ENCODE measurements around the gene DTNBP1.

DTNBP1 gene

DNA sequence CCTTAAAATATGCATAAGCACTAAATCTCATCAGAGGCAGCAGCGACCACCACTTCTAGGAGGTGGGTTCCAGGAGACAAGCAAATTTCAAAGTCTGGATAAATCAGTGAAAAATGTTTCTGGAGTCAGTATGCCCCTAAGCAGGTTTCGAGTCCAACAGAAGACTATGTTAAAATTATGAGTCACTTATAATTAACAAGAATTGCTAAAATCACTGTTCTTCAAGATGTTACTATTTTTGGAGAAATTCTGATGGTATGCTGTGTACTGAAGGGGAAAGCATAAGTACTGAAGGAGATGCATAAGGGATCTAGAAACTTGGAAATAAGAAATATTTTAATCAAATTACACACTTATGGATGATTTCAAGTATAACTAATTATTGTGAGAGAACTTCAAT lies 58.0 kb downstream of the DTNBP1 start:
- Histone ChIP-seq H3K4me1 (ENCODE audit: insufficient read depth, low read length) (no peaks in the 10 kb centered on the region), H3K27me3 (ENCODE audit: control insufficient read depth in 1 of 2, insufficient read depth in 2 of 2, low read length in 2 of 2) (no peaks in the 10 kb centered on the region), H3K36me3 (ENCODE audit: insufficient read depth, low read length) (peaks cover 8% of the 10 kb centered on the region), H3K9ac (ENCODE audit: low read length) (no peak overlapping the region), H3K4me3 (ENCODE audit: low read depth in 1 of 2, low read length in 2 of 2) (no peak overlapping the region), H3K9me3 (ENCODE audit: low read length) (no peaks in the 10 kb centered on the region), H3K27ac (ENCODE audit: low read depth, low read length) (no peak overlapping the region)

DNA sequence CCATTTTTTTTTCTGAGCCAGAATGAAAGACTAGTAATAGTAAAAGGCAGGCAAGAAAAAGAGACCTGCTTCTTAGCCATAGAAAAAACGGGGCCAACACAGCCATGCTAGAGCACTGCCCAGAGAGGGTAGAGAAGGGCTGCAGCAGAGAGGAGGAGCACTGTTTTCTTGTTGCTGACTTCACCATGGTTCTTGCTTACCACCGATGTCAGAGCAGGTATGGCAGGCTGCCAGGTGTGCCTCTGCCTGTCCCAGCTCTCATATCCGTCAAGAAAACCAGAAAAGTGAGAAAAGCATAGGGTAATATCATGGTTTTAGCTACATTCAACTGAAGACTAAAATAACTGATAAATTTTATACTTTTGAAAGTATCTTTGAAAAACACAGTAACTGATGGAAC lies 60.7 kb downstream of the DTNBP1 start:
- no peak overlapping the region for H3K4me3 ChIP-seq (ENCODE audit: low read depth in 1 of 2, low read length in 2 of 2)
- no peak overlapping the region for H3K9ac ChIP-seq (ENCODE audit: low read length)
- H3K27ac ChIP-seq (ENCODE audit: low read depth, low read length): no peak overlapping the region
- no peaks in the 10 kb centered on the region for H3K4me1 ChIP-seq (ENCODE audit: insufficient read depth, low read length)
- no peaks in the 10 kb centered on the region for H3K9me3 ChIP-seq (ENCODE audit: low read length)
- H3K27me3 ChIP-seq (ENCODE audit: control insufficient read depth in 1 of 2, insufficient read depth in 2 of 2, low read length in 2 of 2): no peaks in the 10 kb centered on the region
- H3K36me3 ChIP-seq (ENCODE audit: insufficient read depth, low read length): peaks cover 4% of the 10 kb centered on the region

DNA sequence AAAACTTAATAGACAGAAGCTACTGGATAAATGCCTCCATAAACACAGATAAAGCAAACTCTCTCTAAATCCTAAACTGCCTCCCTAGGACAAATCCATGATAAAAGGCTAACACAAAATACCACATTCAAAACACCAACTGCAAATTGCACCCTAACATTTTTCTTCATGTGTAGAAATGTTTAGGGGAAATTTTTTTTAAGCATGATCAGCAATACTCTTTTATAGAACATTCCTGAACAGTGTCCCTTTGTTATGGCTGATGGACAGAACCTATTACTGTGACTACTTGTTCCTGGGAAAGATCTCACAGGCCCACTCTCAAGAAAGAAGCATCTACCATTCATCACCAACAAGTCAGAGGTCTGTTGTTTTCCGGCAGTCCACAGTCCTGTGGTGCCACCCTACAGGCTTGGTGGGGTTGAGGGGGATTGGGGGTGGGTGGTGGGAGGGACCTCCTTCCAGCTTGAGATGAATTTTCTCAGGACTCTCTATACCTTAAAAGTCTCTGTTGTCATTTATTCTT lies 64.5 kb downstream of the DTNBP1 start:
- Histone ChIP-seq H3K9ac (ENCODE audit: low read length) (no peak overlapping the region), H3K9me3 (ENCODE audit: low read length) (no peaks in the 10 kb centered on the region), H3K36me3 (ENCODE audit: insufficient read depth, low read length) (peaks cover 4% of the 10 kb centered on the region), H3K4me1 (ENCODE audit: insufficient read depth, low read length) (peaks cover 9% of the 10 kb centered on the region), H3K27me3 (ENCODE audit: control insufficient read depth in 1 of 2, insufficient read depth in 2 of 2, low read length in 2 of 2) (no peaks in the 10 kb centered on the region), H3K4me3 (ENCODE audit: low read depth in 1 of 2, low read length in 2 of 2) (no peak overlapping the region), H3K27ac (ENCODE audit: low read depth, low read length) (no peak overlapping the region)

DNA sequence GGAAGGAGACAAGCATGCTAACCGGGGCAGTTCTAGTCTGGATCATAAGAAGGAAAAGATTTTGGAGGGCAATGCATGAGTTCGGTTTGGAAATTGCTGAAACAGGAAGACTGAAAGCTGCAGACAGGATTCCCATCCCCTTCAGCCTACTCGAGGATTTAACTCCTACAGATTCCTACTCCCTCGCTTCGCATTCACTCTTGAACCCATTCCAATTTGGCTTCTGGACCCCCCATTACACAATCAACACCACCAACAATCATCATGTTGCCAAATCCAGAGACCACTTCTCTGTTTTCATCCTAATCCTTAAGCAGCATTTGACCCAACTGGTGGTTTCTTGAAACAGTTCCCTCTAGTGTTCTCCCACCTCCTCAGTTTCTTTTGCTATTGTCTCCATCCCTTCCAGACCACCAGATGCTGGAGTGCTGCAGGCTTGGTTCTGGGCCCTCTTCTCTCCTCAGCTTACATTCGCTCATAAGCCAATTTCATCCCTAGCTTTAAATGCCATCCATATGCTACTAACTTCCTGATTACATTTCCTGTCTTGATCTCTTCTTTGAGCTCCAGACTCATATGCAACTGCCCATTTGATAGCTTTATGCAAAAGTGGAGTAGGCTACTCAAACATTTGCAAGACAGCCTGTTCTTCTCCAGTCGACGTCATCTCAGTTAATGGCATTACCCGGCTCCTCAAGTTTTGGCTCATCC lies 66.5 kb downstream of the DTNBP1 start:
- Histone ChIP-seq H3K4me3 (ENCODE audit: low read depth in 1 of 2, low read length in 2 of 2) (no peak overlapping the region), H3K27ac (ENCODE audit: low read depth, low read length) (no peak overlapping the region), H3K4me1 (ENCODE audit: insufficient read depth, low read length) (peaks cover 9% of the 10 kb centered on the region), H3K36me3 (ENCODE audit: insufficient read depth, low read length) (peaks cover 4% of the 10 kb centered on the region), H3K27me3 (ENCODE audit: control insufficient read depth in 1 of 2, insufficient read depth in 2 of 2, low read length in 2 of 2) (no peaks in the 10 kb centered on the region), H3K9me3 (ENCODE audit: low read length) (no peaks in the 10 kb centered on the region), H3K9ac (ENCODE audit: low read length) (no peak overlapping the region)

DNA sequence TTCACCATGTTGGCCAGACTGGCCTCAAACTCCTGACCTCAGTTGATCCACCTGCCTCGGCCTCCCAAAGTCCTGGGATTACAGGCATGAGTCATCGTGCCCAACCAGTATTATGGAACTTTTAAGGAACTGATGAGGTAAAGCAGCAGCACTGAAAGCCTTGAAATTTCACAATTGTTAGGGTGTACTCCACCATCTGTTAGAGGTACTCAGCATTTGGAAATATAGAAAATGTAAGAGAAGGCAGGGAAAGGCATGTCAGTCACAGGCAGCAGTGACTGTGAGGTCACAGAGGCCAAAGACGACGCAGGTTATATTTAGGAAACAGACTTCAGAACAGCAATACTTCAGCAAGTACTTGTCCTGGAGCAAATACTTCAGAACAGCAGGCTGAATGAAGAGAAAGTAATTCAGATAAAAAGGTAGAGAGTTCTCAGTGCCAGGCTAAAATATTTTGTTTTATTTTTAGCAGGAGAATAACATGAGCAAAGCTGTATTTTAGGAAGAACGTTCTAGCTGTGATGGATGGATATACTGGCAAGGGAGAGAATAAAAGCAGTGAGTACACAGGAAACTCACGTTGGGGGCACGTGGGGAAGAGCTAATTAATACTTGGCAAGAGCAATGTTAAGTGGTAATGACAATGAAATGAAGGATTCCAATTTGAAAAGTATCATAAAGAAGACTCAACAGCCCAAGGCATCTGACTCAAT lies 67.2 kb downstream of the DTNBP1 start:
- no peak overlapping the region for H3K4me3 ChIP-seq (ENCODE audit: low read depth in 1 of 2, low read length in 2 of 2)
- H3K27me3 ChIP-seq (ENCODE audit: control insufficient read depth in 1 of 2, insufficient read depth in 2 of 2, low read length in 2 of 2): no peaks in the 10 kb centered on the region
- H3K36me3 ChIP-seq (ENCODE audit: insufficient read depth, low read length): peaks cover 1% of the 10 kb centered on the region
- no peak overlapping the region for H3K27ac ChIP-seq (ENCODE audit: low read depth, low read length)
- H3K9me3 ChIP-seq (ENCODE audit: low read length): no peaks in the 10 kb centered on the region
- H3K9ac ChIP-seq (ENCODE audit: low read length): no peak overlapping the region
- H3K4me1 ChIP-seq (ENCODE audit: insufficient read depth, low read length): peaks cover 9% of the 10 kb centered on the region

DNA sequence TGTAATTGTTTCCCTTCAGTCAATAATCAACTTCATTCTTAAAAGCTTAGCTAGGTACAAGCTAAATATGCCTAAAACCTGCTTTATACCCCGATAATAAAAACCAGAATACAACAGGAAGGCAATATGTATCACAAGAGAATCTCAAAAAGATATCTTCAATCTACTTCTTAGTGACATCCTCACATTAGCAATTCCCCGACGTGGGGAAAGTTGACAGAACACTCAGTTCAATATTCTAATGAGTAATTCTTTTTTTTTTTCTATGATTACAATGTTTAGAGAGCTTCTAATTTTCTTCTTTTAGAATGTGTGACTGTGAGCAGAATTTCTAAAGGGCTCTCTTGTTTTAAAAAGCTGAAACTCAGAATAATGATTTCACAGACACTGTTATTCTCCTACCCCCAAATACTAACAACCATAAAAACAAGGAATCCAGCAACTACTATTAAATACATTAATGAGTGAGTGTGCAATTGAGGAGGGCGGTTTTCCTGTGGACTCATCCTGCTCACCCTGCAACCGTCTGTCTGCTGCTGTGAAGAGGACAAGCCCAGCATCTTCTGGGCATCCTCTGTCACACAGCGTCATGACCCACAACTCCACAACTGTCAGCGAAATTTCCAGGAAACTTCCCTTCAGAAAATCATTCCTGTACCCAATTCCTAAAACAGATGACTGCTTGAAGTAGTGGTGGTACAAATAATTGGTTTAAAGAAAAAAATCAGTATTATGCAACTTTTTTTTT lies 68.1 kb downstream of the DTNBP1 start:
- Histone ChIP-seq H3K27ac (ENCODE audit: low read depth, low read length) (no peak overlapping the region), H3K36me3 (ENCODE audit: insufficient read depth, low read length) (no peaks in the 10 kb centered on the region), H3K27me3 (ENCODE audit: control insufficient read depth in 1 of 2, insufficient read depth in 2 of 2, low read length in 2 of 2) (no peaks in the 10 kb centered on the region), H3K9me3 (ENCODE audit: low read length) (no peaks in the 10 kb centered on the region), H3K4me1 (ENCODE audit: insufficient read depth, low read length) (peaks cover 9% of the 10 kb centered on the region), H3K9ac (ENCODE audit: low read length) (no peak overlapping the region), H3K4me3 (ENCODE audit: low read depth in 1 of 2, low read length in 2 of 2) (no peak overlapping the region)

DNA sequence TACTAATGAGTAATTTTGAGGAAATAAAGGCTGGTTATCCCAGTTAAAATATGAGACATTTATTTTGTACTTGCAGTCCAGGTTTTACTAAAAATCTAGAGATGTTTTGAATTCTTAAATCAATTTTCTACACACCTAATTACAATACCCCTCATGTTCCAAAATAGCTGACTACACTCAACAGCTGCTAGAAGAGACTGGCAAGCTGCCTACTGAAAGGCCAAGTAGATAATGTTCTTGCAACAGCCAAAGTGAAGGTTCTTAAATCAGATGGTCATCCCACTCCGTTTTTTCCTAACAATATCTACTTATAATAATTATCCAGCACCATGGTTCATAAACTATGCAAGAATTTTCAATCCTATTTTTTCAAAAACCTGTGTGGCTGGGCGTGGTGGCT lies 69.0 kb downstream of the DTNBP1 start:
- H3K4me3 ChIP-seq (ENCODE audit: low read depth in 1 of 2, low read length in 2 of 2): no peak overlapping the region
- no peaks in the 10 kb centered on the region for H3K36me3 ChIP-seq (ENCODE audit: insufficient read depth, low read length)
- H3K9me3 ChIP-seq (ENCODE audit: low read length): no peaks in the 10 kb centered on the region
- H3K27ac ChIP-seq (ENCODE audit: low read depth, low read length): no peak overlapping the region
- H3K4me1 ChIP-seq (ENCODE audit: insufficient read depth, low read length): peaks cover 9% of the 10 kb centered on the region
- H3K27me3 ChIP-seq (ENCODE audit: control insufficient read depth in 1 of 2, insufficient read depth in 2 of 2, low read length in 2 of 2): no peaks in the 10 kb centered on the region
- H3K9ac ChIP-seq (ENCODE audit: low read length): no peak overlapping the region

DNA sequence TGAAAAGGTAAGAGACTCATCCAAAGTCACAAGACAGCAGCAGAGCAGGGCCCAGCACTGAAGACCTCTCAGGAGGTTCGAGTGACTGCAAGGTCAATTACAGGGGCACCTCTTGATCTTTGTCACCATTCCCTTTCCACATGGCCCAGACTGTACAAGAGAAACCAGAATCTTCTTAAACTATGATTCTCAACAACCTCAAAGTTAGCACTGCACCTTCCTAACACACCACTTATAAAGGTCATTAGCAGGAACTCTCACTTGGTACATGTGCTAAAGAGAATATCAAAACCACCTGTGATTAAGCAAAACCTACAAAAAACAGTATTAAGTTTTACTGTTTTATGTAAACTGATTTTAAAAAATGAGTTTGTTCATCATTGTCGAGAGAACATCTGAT lies 70.2 kb downstream of the DTNBP1 start:
- Histone ChIP-seq H3K9ac (ENCODE audit: low read length) (no peak overlapping the region), H3K4me1 (ENCODE audit: insufficient read depth, low read length) (peaks cover 9% of the 10 kb centered on the region), H3K36me3 (ENCODE audit: insufficient read depth, low read length) (no peaks in the 10 kb centered on the region), H3K27ac (ENCODE audit: low read depth, low read length) (no peak overlapping the region), H3K4me3 (ENCODE audit: low read depth in 1 of 2, low read length in 2 of 2) (no peak overlapping the region), H3K9me3 (ENCODE audit: low read length) (no peaks in the 10 kb centered on the region), H3K27me3 (ENCODE audit: control insufficient read depth in 1 of 2, insufficient read depth in 2 of 2, low read length in 2 of 2) (no peaks in the 10 kb centered on the region)

DNA sequence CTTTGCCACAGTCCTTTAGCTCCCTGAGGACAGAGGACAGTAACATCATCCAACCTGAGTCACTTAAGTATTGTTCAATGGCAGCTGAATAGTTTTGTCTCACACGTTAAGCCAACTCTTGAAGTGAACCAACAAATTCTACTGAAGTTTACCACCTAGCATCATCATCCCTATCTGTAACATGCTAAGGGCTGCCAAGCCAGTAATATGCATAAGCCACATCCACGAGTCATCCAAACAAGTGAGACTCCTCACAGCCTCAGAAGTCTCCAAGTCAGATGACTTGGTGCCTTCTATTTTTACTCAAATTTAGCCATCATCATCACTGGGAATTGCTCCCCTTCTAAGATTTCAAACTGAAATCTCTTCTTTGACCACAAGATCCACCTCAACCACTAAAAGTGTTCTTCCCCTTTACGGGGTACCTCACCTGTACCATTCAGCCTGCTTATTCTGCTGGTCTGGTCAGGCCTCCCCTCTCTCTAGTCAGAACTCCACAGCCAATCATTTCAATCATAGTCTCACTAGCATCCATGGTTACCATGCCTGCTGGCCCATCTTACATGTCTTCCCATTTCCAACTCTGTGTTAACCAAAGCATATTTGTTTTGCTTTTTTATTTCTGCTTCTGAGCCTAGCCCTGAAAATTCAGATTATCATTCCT lies 73.7 kb downstream of the DTNBP1 start:
- no peak overlapping the region for H3K4me3 ChIP-seq (ENCODE audit: low read depth in 1 of 2, low read length in 2 of 2)
- H3K9me3 ChIP-seq (ENCODE audit: low read length): no peaks in the 10 kb centered on the region
- no peak overlapping the region for H3K27ac ChIP-seq (ENCODE audit: low read depth, low read length)
- no peaks in the 10 kb centered on the region for H3K4me1 ChIP-seq (ENCODE audit: insufficient read depth, low read length)
- H3K36me3 ChIP-seq (ENCODE audit: insufficient read depth, low read length): no peaks in the 10 kb centered on the region
- H3K9ac ChIP-seq (ENCODE audit: low read length): no peak overlapping the region
- H3K27me3 ChIP-seq (ENCODE audit: control insufficient read depth in 1 of 2, insufficient read depth in 2 of 2, low read length in 2 of 2): no peaks in the 10 kb centered on the region

DNA sequence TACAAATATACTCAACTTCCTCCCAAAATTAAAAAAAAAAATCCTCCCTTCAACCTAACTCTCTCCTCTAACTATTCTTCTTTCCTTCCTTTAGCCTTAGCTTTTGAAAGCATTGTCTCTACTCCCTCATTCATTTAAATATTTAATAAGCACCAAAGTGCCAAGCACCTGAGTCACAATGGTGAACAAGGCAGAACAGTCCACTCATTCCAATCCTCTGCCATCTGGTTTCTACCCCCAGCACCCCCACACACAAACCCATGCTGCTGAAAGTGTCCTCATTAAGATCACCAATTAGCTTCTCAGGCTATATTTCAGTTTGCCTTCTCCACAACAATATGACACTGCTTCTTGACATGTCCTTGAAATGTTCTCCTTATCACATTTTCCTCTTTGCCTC lies 76.3 kb downstream of the DTNBP1 start:
- Histone ChIP-seq H3K4me3 (ENCODE audit: low read depth in 1 of 2, low read length in 2 of 2) (no peak overlapping the region), H3K9me3 (ENCODE audit: low read length) (no peaks in the 10 kb centered on the region), H3K36me3 (ENCODE audit: insufficient read depth, low read length) (no peaks in the 10 kb centered on the region), H3K27ac (ENCODE audit: low read depth, low read length) (no peak overlapping the region), H3K27me3 (ENCODE audit: control insufficient read depth in 1 of 2, insufficient read depth in 2 of 2, low read length in 2 of 2) (no peaks in the 10 kb centered on the region), H3K4me1 (ENCODE audit: insufficient read depth, low read length) (no peaks in the 10 kb centered on the region), H3K9ac (ENCODE audit: low read length) (no peak overlapping the region)

DNA sequence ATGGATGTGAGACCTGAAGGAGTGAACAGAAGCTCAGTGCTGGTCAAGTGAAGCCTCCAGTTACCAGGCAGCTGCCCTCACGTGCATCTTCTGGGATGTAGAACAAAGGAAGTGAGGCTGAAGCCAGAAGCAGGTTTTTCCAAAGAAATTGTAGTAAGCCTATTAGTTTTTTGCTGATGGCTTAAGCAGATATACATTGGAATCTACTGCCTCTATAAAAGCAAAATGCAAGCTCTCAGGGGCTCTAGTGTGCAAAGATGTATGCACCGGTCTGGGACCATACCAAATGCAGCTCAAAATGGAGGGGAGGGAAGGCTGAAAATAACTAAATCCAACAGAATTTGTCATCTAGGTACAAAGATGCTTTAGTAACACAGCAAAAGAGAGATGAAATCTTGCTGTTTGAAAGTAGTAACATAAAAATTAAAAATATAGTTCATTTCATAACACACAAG lies 77.0 kb downstream of the DTNBP1 start:
- Histone ChIP-seq H3K9me3 (ENCODE audit: low read length) (no peaks in the 10 kb centered on the region), H3K36me3 (ENCODE audit: insufficient read depth, low read length) (no peaks in the 10 kb centered on the region), H3K9ac (ENCODE audit: low read length) (no peak overlapping the region), H3K4me1 (ENCODE audit: insufficient read depth, low read length) (no peaks in the 10 kb centered on the region), H3K27me3 (ENCODE audit: control insufficient read depth in 1 of 2, insufficient read depth in 2 of 2, low read length in 2 of 2) (no peaks in the 10 kb centered on the region), H3K4me3 (ENCODE audit: low read depth in 1 of 2, low read length in 2 of 2) (no peak overlapping the region), H3K27ac (ENCODE audit: low read depth, low read length) (no peak overlapping the region)
